ENCODE measurements around the gene PNMA6E.

The PNMA6E gene

GRCh38 chrX:153398275-153398960, 2.7 kb downstream of the PNMA6E start:
- Histone ChIP-seq H3K4me2 (ENCODE audit: low read depth, low read length) (no peak overlapping the region), H3K36me3 (replicated peaks; ENCODE audit: insufficient read depth, low read length) (no peaks in the 10 kb centered on the region), H3K9me2 (replicated peaks; ENCODE audit: insufficient read depth, low read length) (no peaks in the 10 kb centered on the region), H3K9me3 (replicated peaks; ENCODE audit: insufficient read depth, low read length) (no peaks in the 10 kb centered on the region), H3K79me2 (ENCODE audit: low read length) (no peaks in the 10 kb centered on the region), H3K9ac (ENCODE audit: low read length) (no peak overlapping the region), H3K4me1 (ENCODE audit: low read length) (no peaks in the 10 kb centered on the region; the same call in 1 of the 2 replicates), H3K27me3 (replicated peaks; ENCODE audit: insufficient read depth, low read length) (peaks cover 5% of the 10 kb centered on the region), H4K20me1 (ENCODE audit: insufficient read depth, low read length) (no peaks in the 10 kb centered on the region), H3K4me3 (ENCODE audit: low read length) (no peak overlapping the region), H3K27ac (ENCODE audit: low read length) (no peak overlapping the region), H3F3A (ENCODE audit: insufficient read depth, low read length) (no peaks in the 10 kb centered on the region), H2AFZ (ENCODE audit: low read length) (no peak overlapping the region)
- TF ChIP-seq EZH2phosphoT487 (IDR thresholded peaks at IDR 0.05; ENCODE audit: low read length) (no peak), EZH2 (optimal IDR thresholded peaks at IDR 0.05; ENCODE audit: low read depth, low read length) (no peak)
- TF ChIP-seq, protein P1, sequence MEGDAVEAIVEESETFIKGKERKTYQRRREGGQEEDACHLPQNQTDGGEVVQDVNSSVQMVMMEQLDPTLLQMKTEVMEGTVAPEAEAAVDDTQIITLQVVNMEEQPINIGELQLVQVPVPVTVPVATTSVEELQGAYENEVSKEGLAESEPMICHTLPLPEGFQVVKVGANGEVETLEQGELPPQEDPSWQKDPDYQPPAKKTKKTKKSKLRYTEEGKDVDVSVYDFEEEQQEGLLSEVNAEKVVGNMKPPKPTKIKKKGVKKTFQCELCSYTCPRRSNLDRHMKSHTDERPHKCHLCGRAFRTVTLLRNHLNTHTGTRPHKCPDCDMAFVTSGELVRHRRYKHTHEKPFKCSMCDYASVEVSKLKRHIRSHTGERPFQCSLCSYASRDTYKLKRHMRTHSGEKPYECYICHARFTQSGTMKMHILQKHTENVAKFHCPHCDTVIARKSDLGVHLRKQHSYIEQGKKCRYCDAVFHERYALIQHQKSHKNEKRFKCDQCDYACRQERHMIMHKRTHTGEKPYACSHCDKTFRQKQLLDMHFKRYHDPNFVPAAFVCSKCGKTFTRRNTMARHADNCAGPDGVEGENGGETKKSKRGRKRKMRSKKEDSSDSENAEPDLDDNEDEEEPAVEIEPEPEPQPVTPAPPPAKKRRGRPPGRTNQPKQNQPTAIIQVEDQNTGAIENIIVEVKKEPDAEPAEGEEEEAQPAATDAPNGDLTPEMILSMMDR (IDR thresholded peaks at IDR 0.05; ENCODE audit: low read length): no peak
- no peak for DNase-seq

GRCh38 chrX:153397256-153397960, 3.7 kb downstream of the PNMA6E start:
- H3K9ac ChIP-seq (ENCODE audit: low read length): no peak overlapping the region
- peaks cover 5% of the 10 kb centered on the region for H3K27me3 ChIP-seq (replicated peaks; ENCODE audit: insufficient read depth, low read length)

DNA sequence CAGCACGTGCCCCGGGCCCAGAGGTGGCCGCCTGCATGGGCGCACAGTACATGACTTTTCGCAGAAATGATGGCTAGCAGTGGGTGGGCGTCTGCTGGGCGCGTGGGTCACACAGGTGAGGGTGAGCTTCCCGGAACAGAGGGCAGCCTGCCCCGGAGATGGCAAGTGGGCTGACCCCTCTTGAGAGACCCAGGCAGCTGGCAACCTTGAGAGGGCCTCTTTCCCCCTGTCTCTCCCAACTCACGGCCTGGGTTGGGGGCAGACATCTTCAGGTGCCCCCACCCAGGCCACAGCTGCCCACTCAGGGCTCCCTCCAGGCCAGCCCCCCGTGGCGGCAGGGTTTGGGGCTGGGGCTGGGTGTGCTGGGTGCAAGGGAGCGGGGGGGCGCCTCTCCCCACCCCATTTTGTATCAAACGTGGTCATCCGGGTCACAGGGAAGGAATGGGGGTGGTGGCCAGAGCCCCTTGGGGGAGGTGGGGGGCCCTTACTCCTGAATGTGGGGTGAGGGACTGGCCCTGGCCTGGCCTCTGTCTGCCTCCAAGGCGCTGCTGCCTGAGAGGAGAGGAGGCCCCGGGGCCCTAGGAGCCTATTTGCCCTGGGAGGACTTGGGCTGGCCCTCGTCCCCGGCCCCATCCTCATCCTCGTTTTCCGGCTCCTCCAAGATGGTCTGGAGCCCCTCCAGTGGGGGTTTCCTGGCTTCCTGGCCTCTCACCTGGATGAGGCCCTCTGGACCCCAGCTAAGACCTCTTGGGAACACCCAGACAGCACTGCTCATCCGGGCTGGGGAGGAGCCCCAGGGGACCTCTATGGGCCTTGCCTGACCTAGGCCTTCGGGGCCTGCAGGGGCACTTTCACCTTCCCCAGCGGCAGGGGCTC, 4.6 kb downstream of the PNMA6E start:
- Histone ChIP-seq H3K27ac (ENCODE audit: low read length) (no peak overlapping the region), H3K4me1 (ENCODE audit: low read length) (no peaks in the 10 kb centered on the region; the same call in 1 of the 2 replicates), H3K27me3 (replicated peaks; ENCODE audit: insufficient read depth, low read length) (no peaks in the 10 kb centered on the region; the same call in 1 of the 2 replicates), H3F3A (ENCODE audit: insufficient read depth, low read length) (no peaks in the 10 kb centered on the region), H3K9me3 (replicated peaks; ENCODE audit: insufficient read depth, low read length) (no peaks in the 10 kb centered on the region), H3K9ac (ENCODE audit: low read length) (no peak overlapping the region), H2AFZ (ENCODE audit: low read length) (no peak overlapping the region), H3K9me2 (replicated peaks; ENCODE audit: insufficient read depth, low read length) (no peaks in the 10 kb centered on the region), H3K4me3 (ENCODE audit: low read length) (no peak overlapping the region), H3K4me2 (ENCODE audit: low read depth, low read length) (no peak overlapping the region), H3K36me3 (replicated peaks; ENCODE audit: insufficient read depth, low read length) (no peaks in the 10 kb centered on the region), H3K79me2 (ENCODE audit: low read length) (no peaks in the 10 kb centered on the region), H4K20me1 (ENCODE audit: insufficient read depth, low read length) (no peaks in the 10 kb centered on the region)
- TF ChIP-seq EZH2phosphoT487 (IDR thresholded peaks at IDR 0.05; ENCODE audit: low read length) (no peak), EZH2 (optimal IDR thresholded peaks at IDR 0.05; ENCODE audit: low read depth, low read length) (no peak)
- TF ChIP-seq, protein P1 (IDR thresholded peaks at IDR 0.05; ENCODE audit: low read length): no peak
- DNase-seq: no peak

More at GRCh38 chrX:153397256-153397960, 3.7 kb downstream of the PNMA6E start:
- Histone ChIP-seq H3K79me2 (ENCODE audit: low read length) (no peaks in the 10 kb centered on the region), H3K4me3 (ENCODE audit: low read length) (no peak overlapping the region), H3K4me1 (ENCODE audit: low read length) (no peaks in the 10 kb centered on the region; the same call in 1 of the 2 replicates), H3K4me2 (ENCODE audit: low read depth, low read length) (no peak overlapping the region), H3K9me3 (replicated peaks; ENCODE audit: insufficient read depth, low read length) (no peaks in the 10 kb centered on the region), H3F3A (ENCODE audit: insufficient read depth, low read length) (no peaks in the 10 kb centered on the region), H3K27ac (ENCODE audit: low read length) (no peak overlapping the region), H3K36me3 (replicated peaks; ENCODE audit: insufficient read depth, low read length) (no peaks in the 10 kb centered on the region), H4K20me1 (ENCODE audit: insufficient read depth, low read length) (no peaks in the 10 kb centered on the region), H3K9me2 (replicated peaks; ENCODE audit: insufficient read depth, low read length) (no peaks in the 10 kb centered on the region), H2AFZ (ENCODE audit: low read length) (no peak overlapping the region)
- TF ChIP-seq EZH2phosphoT487 (IDR thresholded peaks at IDR 0.05; ENCODE audit: low read length): no peak
- no peak for DNase-seq

Measured in MM.1S (cell line).